SK-N-MC (cell line): ENCODE data around the gene PFN3.

Experiments used
- EZH2 ChIP-seq: fragments of 200-600 bp; sonication (generic); IDR thresholded peaks from one replicate; pipeline ENCODE4 v1.6.1; 2017; ENCODE audit warnings: antibody characterized with exemption
- POLR2AphosphoS5 ChIP-seq: IDR thresholded peaks from 2 replicates; pipeline ENCODE4 v1.6.1; 2012; ENCODE audit warnings: mild to moderate bottlenecking, low read depth, low read length, borderline replicate concordance

DNA sequence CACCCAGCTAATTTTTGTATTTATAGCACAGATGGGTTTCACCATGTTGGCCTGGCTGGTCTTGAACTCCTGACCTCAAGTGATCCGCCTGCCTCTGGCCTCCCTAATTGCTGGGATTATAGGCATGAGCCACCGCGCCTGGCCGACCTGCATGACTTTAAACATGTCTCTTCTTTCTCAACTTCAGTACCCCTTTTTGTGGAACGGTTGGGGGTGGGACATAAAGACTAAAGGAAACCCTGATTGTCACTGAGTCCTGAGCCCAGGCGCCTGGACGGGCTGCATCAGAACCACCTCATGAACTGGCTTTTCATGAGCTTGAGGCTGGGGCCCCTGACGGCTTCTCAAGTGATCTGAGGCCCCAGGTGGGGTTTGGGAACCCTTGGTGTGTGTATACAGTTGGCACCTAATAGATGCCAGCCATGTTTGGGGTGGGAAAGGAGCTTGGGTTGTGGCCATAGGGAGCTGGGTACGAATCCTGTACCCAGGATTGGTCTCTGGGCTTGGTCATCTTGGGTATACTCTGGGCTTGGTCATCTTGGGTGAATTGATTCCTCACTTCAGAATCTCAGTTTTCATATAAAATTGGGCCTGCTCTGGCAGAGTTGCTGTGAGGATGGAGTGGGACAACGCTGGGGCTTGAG is 28.2 kb upstream of the PFN3 start:
- TF ChIP-seq POLR2AphosphoS5 (no peak), EZH2 (no peak)
